Endothelial cell of umbilical vein (primary cell): Measurements from ENCODE around the gene FBXO44. TPM values are rescaled to one million over a fixed set of nuclear protein-coding genes. Genes with fewer than 3 reads are reported as not detected.
A peak's percentile ranks its signal among the peaks of the same experiment; 100 is the strongest.

Experiments
- BruUV-seq: library from RNA; stranded (reverse); fragments of 400-500 nt; replicated peaks from 2 replicates; lab custom pipeline; 2021; lab: Mats Ljungman, UMichigan
- CTCF ChIA-PET: fragments of 300-600, 350-600 bp; sonication (Branson Sonifier 250); formaldehyde crosslinking; loops from one replicate; lab custom pipeline; 2021; ENCODE audit warnings: antibody characterized with exemption, inconsistent platforms; lab: Charles Lee
- POLR2A ChIA-PET: fragments of 300-600, 350-600 bp; sonication (Branson Sonifier 250); formaldehyde crosslinking; loops from one replicate; lab custom pipeline; 2021; ENCODE audit warnings: antibody characterized with exemption, inconsistent platforms; lab: Charles Lee
- DNase-seq: peaks from one replicate; pipeline ENCODE4 v3.0.0-alpha.2; 2011; ENCODE audit warnings: low read depth, low spot score
- FAIRE-seq: peaks from 2 replicates; lab custom pipeline; 2011; peaks lifted over from hg19 to GRCh38; lab: Jason Lieb, UNC
- H2AFZ ChIP-seq: 2 replicates; pipeline ENCODE4 v1.6.0; 2012; ENCODE audit warnings: low read depth, low read length, control low read depth, inconsistent platforms
- H3K27ac ChIP-seq: 2 replicates; pipeline ENCODE4 v1.5.1; 2011; ENCODE audit warnings: low read depth, mild to moderate bottlenecking, control low read depth, low read length, moderate library complexity; ENCODE audit not compliant: insufficient read depth
- H3K27me3 ChIP-seq, 2 experiments: 2 replicates each; pipeline versions ENCODE4 v1.6.0 to v1.6.1; 2011; ENCODE audit warnings: low read length in 2 of 2, mixed read lengths in 1 of 2; ENCODE audit not compliant: control insufficient read depth in 2 of 2, insufficient read depth in 2 of 2
- H3K36me3 ChIP-seq, 2 experiments: 2 replicates in 1 of 2; 3 replicates in 1 of 2; pipeline ENCODE4 v1.5.1; 2011; ENCODE audit warnings: low read length in 2 of 2, mild to moderate bottlenecking in 1 of 2, moderate library complexity in 1 of 2; ENCODE audit not compliant: control insufficient read depth in 2 of 2, insufficient read depth in 2 of 2; ENCODE audit errors: extremely low read depth in 1 of 2
- H3K4me1 ChIP-seq: 3 replicates; pipeline ENCODE4 v1.5.1; 2011; ENCODE audit warnings: mild to moderate bottlenecking, low read length; ENCODE audit not compliant: control insufficient read depth, insufficient read depth; ENCODE audit errors: extremely low read depth
- H3K4me2 ChIP-seq: 2 replicates; pipeline ENCODE4 v1.6.1; 2011; ENCODE audit warnings: low read length, control low read depth, mixed read lengths; ENCODE audit not compliant: insufficient read depth
- H3K4me3 ChIP-seq, 3 experiments: fragments of 200-600 bp in 1 of 3; sonication (generic), shearing (Covaris generic) in 1 of 3; replicated peaks in 1 of 3; 2 replicates each; pipeline ENCODE4 v1.5.1; 2011 to 2016; ENCODE audit warnings: control low read depth in 3 of 3, low read length in 3 of 3, mild to moderate bottlenecking in 2 of 3, inconsistent platforms in 1 of 3, low read depth in 1 of 3, moderate library complexity in 1 of 3; ENCODE audit not compliant: insufficient read depth in 1 of 3
- H3K79me2 ChIP-seq: 2 replicates; pipeline ENCODE4 v1.6.0; 2012; ENCODE audit warnings: low read length, inconsistent platforms; ENCODE audit not compliant: control insufficient read depth, insufficient read depth
- H3K9ac ChIP-seq: replicated peaks from 2 replicates; pipeline ENCODE3; 2011; ENCODE audit warnings: low read length, control low read depth; ENCODE audit not compliant: insufficient read depth; ENCODE audit errors: extremely low read depth
- H3K9me1 ChIP-seq: replicated peaks from 3 replicates; pipeline ENCODE4 v1.6.0; 2011; ENCODE audit warnings: mild to moderate bottlenecking, low read length; ENCODE audit not compliant: control insufficient read depth, insufficient read depth; ENCODE audit errors: extremely low read depth
- H3K9me3 ChIP-seq: replicated peaks from 2 replicates; pipeline ENCODE4 v1.5.1; 2012; ENCODE audit warnings: low read length, inconsistent platforms; ENCODE audit not compliant: control insufficient read depth, insufficient read depth
- H4K20me1 ChIP-seq: replicated peaks from 2 replicates; pipeline ENCODE3; 2011; ENCODE audit warnings: mild to moderate bottlenecking, low read length; ENCODE audit not compliant: control insufficient read depth, insufficient read depth; ENCODE audit errors: extremely low read depth
- EZH2 ChIP-seq: IDR thresholded peaks from 2 replicates; pipeline ENCODE4 v1.6.1; 2012; ENCODE audit warnings: borderline replicate concordance, low read depth, mild to moderate bottlenecking, moderate library complexity, low read length, inconsistent platforms; ENCODE audit not compliant: severe bottlenecking
- FOS ChIP-seq: IDR thresholded peaks from 2 replicates; pipeline ENCODE4 v1.6.1; 2011; ENCODE audit warnings: mild to moderate bottlenecking, low read length, moderate library complexity, borderline replicate concordance; ENCODE audit not compliant: insufficient read depth
- GATA2 ChIP-seq: IDR thresholded peaks from 2 replicates; pipeline ENCODE4 v1.7.0; 2011; ENCODE audit warnings: low read depth, mild to moderate bottlenecking, moderate library complexity, mixed read lengths, low read length; ENCODE audit not compliant: insufficient read length, insufficient read depth
- JUN ChIP-seq: IDR thresholded peaks from 2 replicates; pipeline ENCODE4 v1.6.1; 2011; ENCODE audit warnings: borderline replicate concordance, low read depth; ENCODE audit not compliant: insufficient read length, insufficient read depth
- MAX ChIP-seq: IDR thresholded peaks from 2 replicates; pipeline ENCODE4 v1.6.1; 2011; ENCODE audit not compliant: insufficient read depth, insufficient read length
- MYC ChIP-seq: IDR thresholded peaks from one replicate; pipeline ENCODE4 v1.6.1; 2011; ENCODE audit warnings: mild to moderate bottlenecking, low read depth, low read length
- POLR2A ChIP-seq: IDR thresholded peaks from 2 replicates; pipeline ENCODE4 v1.6.1; 2012; ENCODE audit warnings: low read depth, mild to moderate bottlenecking, control low read depth, low read length
- POLR2AphosphoS5 ChIP-seq: IDR thresholded peaks from 2 replicates; pipeline ENCODE4 v1.6.1; 2012; ENCODE audit warnings: low read depth, mild to moderate bottlenecking, control low read depth, low read length, moderate library complexity; ENCODE audit not compliant: insufficient read depth
- dilution Hi-C: fragments of 300-500 bp; cut with MboI; formaldehyde crosslinking; loops from one replicate; pipeline ENCODE4 v1.15.0; 2019; ENCODE audit warnings: low sequenced_read_pairs; ENCODE audit not compliant: extremely low pct_ligation_motif_present
- intact Hi-C: fragments of 100-400 bp; cut with micrococcal nuclease; formaldehyde crosslinking; loops from one replicate; pipeline ENCODE4 v1.10.0; 2022
- polyA plus RNA-seq, 4 experiments: library from polyadenylated mRNA; depleted of rRNA in 3 of 4; stranded (reverse) in 3 of 4; unstranded in 1 of 4; fragments of >200 nt; gene quantifications; 2 replicates each; pipeline versions ENCODE4 v1.2.1 to v1.2.3, GENCODE V29; 2011 to 2012; ENCODE audit warnings: missing spikeins in 1 of 4
- total RNA-seq: library from RNA; stranded (reverse); gene quantifications from 2 replicates; pipeline ENCODE4 v1.2.3, GENCODE V29; 2021
- TF ChIP-seq, protein P1 (sequence below), 2 donors: IDR thresholded peaks; 1 replicate in 1 of 2; 2 replicates in 1 of 2; pipeline ENCODE4 v1.5.1; 2011; ENCODE audit warnings: low read length in 2 of 2, mild to moderate bottlenecking in 2 of 2, moderate library complexity in 2 of 2, control low read depth in 1 of 2, inconsistent platforms in 1 of 2, low read depth in 1 of 2; ENCODE audit not compliant: insufficient read depth in 1 of 2; ENCODE audit errors: extremely low read depth in 1 of 2

The FBXO44 gene
- total and polyA plus RNA-seq, 2 donors (not counting 3 experiments of a cell fraction or from before 2014, with no cell fraction given): 16.8 to 22.5 TPM

DNA sequence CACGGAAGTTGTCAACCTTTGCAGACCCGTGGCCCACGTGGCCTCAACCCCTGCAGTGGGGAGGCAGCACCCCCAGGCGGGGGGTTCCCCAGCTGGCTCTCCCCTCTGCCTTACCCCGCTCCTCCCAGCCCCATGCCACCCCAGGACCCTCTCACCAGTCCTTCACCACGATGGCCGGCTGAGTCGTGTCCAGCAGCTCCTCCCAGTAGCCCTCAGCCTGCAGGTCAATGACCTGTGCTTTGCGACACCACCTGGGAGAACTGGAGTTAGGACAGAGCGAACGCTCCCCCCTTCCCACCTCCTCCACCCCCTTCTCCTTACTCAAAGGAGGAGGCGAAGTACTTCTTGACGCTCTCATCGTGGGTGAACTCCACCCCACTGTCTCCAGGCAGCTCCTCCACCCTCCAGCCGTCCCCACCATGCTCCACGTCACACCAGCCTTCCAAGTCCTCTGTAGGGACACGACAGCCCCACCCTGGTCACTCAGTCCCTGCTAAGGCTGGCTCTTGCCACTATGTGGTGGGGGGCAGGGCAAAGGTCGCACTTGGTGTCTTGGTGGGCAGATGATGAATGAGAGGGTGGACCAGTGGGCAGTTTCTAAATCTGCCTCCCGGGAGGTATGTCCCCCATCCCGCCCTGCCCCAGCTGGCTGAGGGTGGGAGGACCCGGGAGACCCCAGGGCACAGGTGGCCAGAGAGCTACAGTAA is 4.9 kb upstream of the FBXO44 start:
- no peak overlapping the region for H3K9ac ChIP-seq
- H3K4me3 ChIP-seq: no peak overlapping the region
- no peak for DNase-seq
- no peaks in the 10 kb centered on the region for H3K79me2 ChIP-seq
- H3K9me1 ChIP-seq: no peaks in the 10 kb centered on the region
- intact Hi-C loops (loop anchor here (1.0 to 2.0 kb wide), 6 partner anchors 44 to 257 kb away; no protein-coding TSS in a partner anchor), dilution Hi-C loops (no loop called here)
- no peaks in the 10 kb centered on the region for H4K20me1 ChIP-seq
- peak overlapping the region; percentile 36 for H3K4me2 ChIP-seq
- H3K27ac ChIP-seq: no peak overlapping the region
- no TSS peak for BruUV-seq
- H3K4me1 ChIP-seq: no peaks in the 10 kb centered on the region
- FAIRE-seq: no peak
- ChIA-PET POLR2A (interaction anchor here (0.5 to 0.7 kb wide), 3 partner anchors 14 to 93 kb away, joined by 3 to 4 read pairs (median 3); partner anchors contain the start of gene FBXO6), CTCF (interaction anchor here (0.7 to 12.8 kb wide), 27 partner anchors 11 to 613 kb away, joined by 3 to 373 read pairs (median 5); partner anchors contain the start of genes AGTRAP, CLCN6, FBXO6 and MTHFR)
- no peak overlapping the region for H2AFZ ChIP-seq
- no peaks in the 10 kb centered on the region for H3K9me3 ChIP-seq
- TF ChIP-seq POLR2A: no peak
- TF ChIP-seq MAX: no peak
- no peak for TF ChIP-seq MYC
- TF ChIP-seq FOS: no peak
- TF ChIP-seq JUN: no peak
- TF ChIP-seq, protein P1, sequence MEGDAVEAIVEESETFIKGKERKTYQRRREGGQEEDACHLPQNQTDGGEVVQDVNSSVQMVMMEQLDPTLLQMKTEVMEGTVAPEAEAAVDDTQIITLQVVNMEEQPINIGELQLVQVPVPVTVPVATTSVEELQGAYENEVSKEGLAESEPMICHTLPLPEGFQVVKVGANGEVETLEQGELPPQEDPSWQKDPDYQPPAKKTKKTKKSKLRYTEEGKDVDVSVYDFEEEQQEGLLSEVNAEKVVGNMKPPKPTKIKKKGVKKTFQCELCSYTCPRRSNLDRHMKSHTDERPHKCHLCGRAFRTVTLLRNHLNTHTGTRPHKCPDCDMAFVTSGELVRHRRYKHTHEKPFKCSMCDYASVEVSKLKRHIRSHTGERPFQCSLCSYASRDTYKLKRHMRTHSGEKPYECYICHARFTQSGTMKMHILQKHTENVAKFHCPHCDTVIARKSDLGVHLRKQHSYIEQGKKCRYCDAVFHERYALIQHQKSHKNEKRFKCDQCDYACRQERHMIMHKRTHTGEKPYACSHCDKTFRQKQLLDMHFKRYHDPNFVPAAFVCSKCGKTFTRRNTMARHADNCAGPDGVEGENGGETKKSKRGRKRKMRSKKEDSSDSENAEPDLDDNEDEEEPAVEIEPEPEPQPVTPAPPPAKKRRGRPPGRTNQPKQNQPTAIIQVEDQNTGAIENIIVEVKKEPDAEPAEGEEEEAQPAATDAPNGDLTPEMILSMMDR (IDR thresholded peaks at IDR 0.05; ENCODE audit: extremely low read depth in 1 of 2, insufficient read depth in 1 of 2, low read depth in 1 of 2, low read length in 2 of 2): no peak
- no peak for TF ChIP-seq GATA2
- TF ChIP-seq POLR2AphosphoS5: no peak
- TF ChIP-seq EZH2: no peak
- H3K27me3 ChIP-seq: no peaks in the 10 kb centered on the region
- no peaks in the 10 kb centered on the region for H3K36me3 ChIP-seq
